SK-N-SH treated with all-trans-retinoic acid at 6 μM for 48 hours (cell line): ENCODE data around the gene FCAMR.

Experiments used
- ATAC-seq: fragments of 200-7000 bp; cut with Tn5 transposase; 3 replicates; pipeline ENCODE4 v1.9.1; 2020; ENCODE audit warnings: mild to moderate bottlenecking, moderate library complexity
- ARNTL ChIP-seq: fragments of 450-650 bp; formaldehyde crosslinking; IDR thresholded peaks from 2 replicates; pipeline ENCODE4 v1.5.0; 2020; ENCODE audit warnings: low read depth, mild to moderate bottlenecking, moderate library complexity, borderline replicate concordance
- BACH2 ChIP-seq: fragments of 250-450 bp; sonication (Bioruptor Pico); IDR thresholded peaks from 2 replicates; pipeline ENCODE4 v1.9.0; 2021; ENCODE audit warnings: mild to moderate bottlenecking, borderline replicate concordance
- CREB5 ChIP-seq: fragments of 250-450 bp; sonication (Bioruptor Pico); IDR thresholded peaks from 2 replicates; pipeline ENCODE4 v1.5.1; 2020; ENCODE audit warnings: low read depth, mild to moderate bottlenecking, moderate library complexity
- CSDC2 ChIP-seq: fragments of 250-450 bp; sonication (Bioruptor Pico); IDR thresholded peaks from 2 replicates; pipeline ENCODE4 v1.5.0; 2020; ENCODE audit warnings: mild to moderate bottlenecking, moderate library complexity
- ESRRG ChIP-seq: fragments of 250-450 bp; sonication (Bioruptor Pico); IDR thresholded peaks from 2 replicates; pipeline ENCODE4 v1.6.1; 2021; ENCODE audit warnings: mild to moderate bottlenecking
- GLIS3 ChIP-seq: fragments of 250-450 bp; sonication (Bioruptor Pico); IDR thresholded peaks from 2 replicates; pipeline ENCODE4 v1.5.0; 2020; ENCODE audit warnings: mild to moderate bottlenecking, moderate library complexity
- ISL1 ChIP-seq: fragments of 250-450 bp; sonication (Bioruptor Pico); IDR thresholded peaks from 2 replicates; pipeline ENCODE4 v2.1.2; 2022; ENCODE audit warnings: mild to moderate bottlenecking, moderate library complexity
- OSR1 ChIP-seq: fragments of 250-450 bp; sonication (Bioruptor Pico); IDR thresholded peaks from 2 replicates; pipeline ENCODE4 v1.8.0; 2022; ENCODE audit warnings: moderate library complexity, mild to moderate bottlenecking, inconsistent platforms
- PATZ1 ChIP-seq: fragments of 250-450 bp; sonication (Bioruptor Pico); IDR thresholded peaks from 2 replicates; pipeline ENCODE4 v1.8.0; 2020; ENCODE audit warnings: mild to moderate bottlenecking, moderate library complexity, borderline replicate concordance
- SNAI2 ChIP-seq: fragments of 250-450 bp; sonication (Bioruptor Pico); IDR thresholded peaks from 2 replicates; pipeline ENCODE4 v1.5.0; 2020; ENCODE audit warnings: mild to moderate bottlenecking, moderate library complexity
- TCF4 ChIP-seq: fragments of 250-450 bp; sonication (Bioruptor Pico); IDR thresholded peaks from 2 replicates; pipeline ENCODE4 v1.8.0; 2021; ENCODE audit warnings: mild to moderate bottlenecking, moderate library complexity, borderline replicate concordance
- TOX ChIP-seq: fragments of 250-450 bp; sonication (Bioruptor Pico); IDR thresholded peaks from 2 replicates; pipeline ENCODE4 v1.8.0; 2021; ENCODE audit warnings: mild to moderate bottlenecking, moderate library complexity, borderline replicate concordance
- TSHZ2 ChIP-seq: fragments of 250-450 bp; sonication (Bioruptor Pico); IDR thresholded peaks from 2 replicates; pipeline ENCODE4 v1.5.0; 2020; ENCODE audit warnings: mild to moderate bottlenecking, moderate library complexity
- ZC3H10 ChIP-seq: fragments of 250-450 bp; sonication (Bioruptor Pico); IDR thresholded peaks from 2 replicates; pipeline ENCODE4 v1.5.1; 2021; ENCODE audit warnings: mild to moderate bottlenecking, moderate library complexity
- ZFP3 ChIP-seq: fragments of 250-450 bp; sonication (Bioruptor Pico); IDR thresholded peaks from 2 replicates; pipeline ENCODE4 v1.5.0; 2020; ENCODE audit warnings: mild to moderate bottlenecking, moderate library complexity
- ZFP30 ChIP-seq: fragments of 450-650 bp; formaldehyde crosslinking; IDR thresholded peaks from 2 replicates; pipeline ENCODE4 v1.5.0; 2022; ENCODE audit warnings: mild to moderate bottlenecking, moderate library complexity
- ZNF565 ChIP-seq: fragments of 450-650 bp; formaldehyde crosslinking; conservative IDR thresholded peaks from 2 replicates; pipeline ENCODE4 v1.5.0; 2020; ENCODE audit warnings: low read depth, mild to moderate bottlenecking, moderate library complexity
- ZNF70 ChIP-seq: fragments of 450-650 bp; formaldehyde crosslinking; IDR thresholded peaks from 2 replicates; pipeline ENCODE4 v1.5.0; 2020; ENCODE audit warnings: mild to moderate bottlenecking, moderate library complexity
- ZNF8 ChIP-seq: fragments of 450-650 bp; formaldehyde crosslinking; IDR thresholded peaks from 2 replicates; pipeline ENCODE4 v1.5.0; 2020; ENCODE audit warnings: mild to moderate bottlenecking, moderate library complexity

The FCAMR gene

GRCh38 chr1:206960676-206961386, 9.4 kb downstream of the FCAMR start (continued):
- TF ChIP-seq TSHZ2 (CRISPR knock-in tag): no peak
- TF ChIP-seq ZC3H10 (CRISPR knock-in tag): no peak
- TF ChIP-seq ISL1 (CRISPR knock-in tag): no peak
- no peak for TF ChIP-seq ZNF8 (CRISPR knock-in tag)

GRCh38 chr1:206958144-206958543, 12.1 kb downstream of the FCAMR start:
- ATAC-seq: no peak
- TF ChIP-seq TOX (CRISPR knock-in tag): no peak
- TF ChIP-seq OSR1 (CRISPR knock-in tag): no peak
- no peak for TF ChIP-seq ARNTL (CRISPR knock-in tag)
- no peak for TF ChIP-seq ZFP3 (CRISPR knock-in tag)
- no peak for TF ChIP-seq CREB5
- TF ChIP-seq TCF4 (CRISPR knock-in tag): no peak
- no peak for TF ChIP-seq GLIS3 (CRISPR knock-in tag)
- no peak for TF ChIP-seq ZNF565 (CRISPR knock-in tag)
- no peak for TF ChIP-seq ZFP30 (CRISPR knock-in tag)
- no peak for TF ChIP-seq CSDC2 (CRISPR knock-in tag)
- TF ChIP-seq PATZ1 (CRISPR knock-in tag): no peak
- no peak for TF ChIP-seq ZNF70 (CRISPR knock-in tag)
- TF ChIP-seq TSHZ2 (CRISPR knock-in tag): no peak
- no peak for TF ChIP-seq SNAI2 (CRISPR knock-in tag)
- no peak for TF ChIP-seq ISL1 (CRISPR knock-in tag)

- TF ChIP-seq ARNTL (CRISPR knock-in tag) (no peak), BACH2 (CRISPR knock-in tag) (no peak), ISL1 (CRISPR knock-in tag) (no peak), CREB5 (no peak), ZFP3 (CRISPR knock-in tag) (no peak), OSR1 (CRISPR knock-in tag) (no peak), ESRRG (CRISPR knock-in tag) (no peak), CSDC2 (CRISPR knock-in tag) (no peak)
- no peak for ATAC-seq
These were observed 12.6 kb downstream of the FCAMR start for GRCh38 chr1:206957639-206958038.
